NCI-H187 treated with DMSO at 0.1 percent for 48 hours (cell line): ENCODE results near the gene TSC22D4.
"Not testable (repeated sequence)": the region's sequence is repeated elsewhere in the genome, so short reads cannot be mapped to it uniquely, and the experiment has no call there.

Experiments used
- DNase-seq: peaks from one replicate; lab custom pipeline; 2025; lab: John Stamatoyannopoulos, UW

The TSC22D4 gene

DNA sequence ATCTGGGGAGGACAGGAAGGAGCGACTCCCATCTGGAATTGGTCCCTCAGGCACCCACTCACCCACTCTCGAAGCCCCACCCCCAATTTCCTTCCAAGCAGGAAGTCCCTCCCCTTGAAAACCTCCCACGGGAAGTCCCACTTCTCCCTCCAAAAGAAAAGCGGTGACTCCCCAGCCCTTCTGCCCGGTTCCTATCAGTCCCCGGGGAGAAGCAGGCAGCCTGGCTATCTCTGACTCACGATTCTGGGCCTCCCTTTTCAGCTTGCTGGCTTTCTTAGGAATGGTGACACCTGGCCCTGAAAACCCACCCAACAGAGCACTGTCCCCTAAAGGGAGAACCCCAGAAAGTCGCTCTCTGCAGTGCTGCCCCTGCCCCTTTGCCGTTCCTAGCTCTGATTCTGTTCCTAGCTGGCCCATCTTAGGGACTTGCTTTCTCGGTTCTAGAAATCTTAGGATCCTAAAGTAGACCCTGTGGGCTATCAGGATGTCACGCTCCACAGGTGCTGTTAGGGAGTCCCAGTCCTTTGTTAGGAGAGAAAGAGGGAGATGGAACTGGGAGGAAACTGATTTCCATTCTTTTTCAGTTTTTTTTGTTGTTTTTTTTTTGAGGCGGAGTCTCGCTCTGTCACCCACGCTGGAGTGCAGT lies 6.0 kb downstream of the TSC22D4 start:
- DNase-seq: no peak

GRCh38 chr7:100472121-100472851 lies 6.7 kb downstream of the TSC22D4 start:
- no peak for DNase-seq

DNA sequence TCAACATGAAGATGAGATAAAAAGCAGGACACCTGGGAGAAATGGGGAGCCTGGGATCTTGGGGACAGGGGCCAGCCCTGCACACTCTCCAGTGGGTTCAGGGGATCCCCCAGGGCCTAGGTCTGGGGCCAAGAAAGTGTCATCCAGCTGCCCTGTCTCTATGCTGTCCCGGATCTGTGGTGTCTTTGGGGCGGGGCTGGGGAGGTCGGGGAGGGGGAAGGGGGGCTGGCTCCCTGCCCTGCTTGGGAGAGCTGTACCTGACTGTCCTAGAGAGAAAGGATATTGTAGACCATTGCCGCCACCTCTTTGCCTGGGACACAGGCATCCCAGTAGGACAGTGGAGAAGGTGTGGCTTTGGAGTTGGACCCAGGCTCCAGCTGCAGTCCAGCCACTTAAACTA lies 8.0 kb downstream of the TSC22D4 start:
- DNase-seq: no peak

- peak; percentile 29 for DNase-seq
Measured at GRCh38 chr7:100469227-100470044, 9.6 kb downstream of the TSC22D4 start.

DNA sequence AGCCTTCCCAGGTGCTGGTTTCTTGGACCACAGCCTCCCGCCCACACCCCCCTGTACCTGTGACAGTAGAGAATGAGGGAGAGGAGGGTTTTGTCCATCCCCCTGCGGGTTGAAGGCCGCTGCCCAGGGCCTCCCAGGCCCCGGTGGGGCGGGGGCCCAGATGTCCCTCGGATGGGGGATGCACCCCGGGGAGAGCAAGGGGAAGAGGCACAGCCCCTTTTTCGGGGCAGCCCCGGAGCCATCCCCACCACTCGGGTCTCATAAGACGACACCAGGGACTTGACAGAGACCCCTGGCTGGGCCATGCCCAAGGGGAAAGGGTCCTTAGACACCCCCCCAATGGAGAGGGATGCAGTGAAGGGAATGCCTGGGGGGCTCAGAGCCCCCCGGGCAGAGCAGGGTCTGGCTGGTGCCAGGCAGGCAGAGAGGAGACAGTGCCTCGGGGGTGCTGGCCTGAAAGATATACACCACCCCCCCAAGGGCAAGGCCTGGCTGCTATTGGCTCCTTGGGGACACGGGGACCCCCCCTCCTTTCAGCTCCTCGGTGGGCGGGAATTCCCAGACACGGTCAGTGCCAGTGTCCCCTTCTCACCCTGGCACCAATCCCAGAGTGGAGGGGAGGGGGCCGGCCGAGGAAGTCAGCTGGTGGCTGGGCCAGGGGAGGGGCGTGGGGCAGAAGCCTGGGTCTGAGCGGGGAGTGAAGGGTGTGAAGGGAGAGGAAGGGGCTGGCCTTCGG lies 11.2 kb downstream of the TSC22D4 start:
- no peak for DNase-seq

GRCh38 chr7:100466653-100467605 lies 12.1 kb downstream of the TSC22D4 start:
- DNase-seq: no peak

DNA sequence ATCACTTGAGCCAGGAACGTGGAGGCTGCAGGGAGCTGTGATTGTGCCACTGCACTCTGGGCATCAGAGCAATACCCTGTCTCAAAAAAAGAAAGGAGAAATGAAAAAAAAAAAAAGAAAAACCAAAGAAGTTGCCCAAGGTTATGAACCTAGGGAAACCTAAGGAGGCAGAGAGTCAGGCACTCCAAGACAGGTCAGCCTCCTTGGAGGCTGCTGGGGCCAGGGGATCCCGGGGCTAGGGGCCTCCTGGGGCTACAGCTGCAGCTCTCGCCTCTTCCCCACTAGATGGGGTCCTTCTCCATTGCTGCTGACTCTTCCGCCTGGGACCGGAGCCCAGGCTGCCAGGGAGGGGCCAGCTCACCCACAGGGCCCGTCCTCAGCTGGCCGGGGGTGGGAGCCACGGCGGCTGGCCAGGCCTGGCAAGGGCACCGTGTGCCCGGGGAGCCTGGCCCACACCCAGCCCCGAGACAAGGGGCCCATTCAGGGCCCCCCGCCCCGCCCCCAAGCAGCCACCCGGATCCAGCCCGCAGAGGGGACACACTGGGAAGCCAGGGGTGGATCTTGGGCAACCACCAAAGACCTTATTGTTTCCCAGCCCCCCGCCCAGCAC lies 13.2 kb downstream of the TSC22D4 start:
- no peak for DNase-seq

GRCh38 chr7:100465299-100465698 lies 13.7 kb downstream of the TSC22D4 start:
- no peak for DNase-seq

GRCh38 chr7:100464791-100465190 lies 14.2 kb downstream of the TSC22D4 start:
- no peak for DNase-seq

- no peak for DNase-seq
Measured at GRCh38 chr7:100464210-100464660, 14.8 kb downstream of the TSC22D4 start, which contains the start of gene SPACDR. TSS of gene SPACDR (minus strand) at chr7:100464260. CDS start at chr7:100464025, 235 bp downstream.

DNA sequence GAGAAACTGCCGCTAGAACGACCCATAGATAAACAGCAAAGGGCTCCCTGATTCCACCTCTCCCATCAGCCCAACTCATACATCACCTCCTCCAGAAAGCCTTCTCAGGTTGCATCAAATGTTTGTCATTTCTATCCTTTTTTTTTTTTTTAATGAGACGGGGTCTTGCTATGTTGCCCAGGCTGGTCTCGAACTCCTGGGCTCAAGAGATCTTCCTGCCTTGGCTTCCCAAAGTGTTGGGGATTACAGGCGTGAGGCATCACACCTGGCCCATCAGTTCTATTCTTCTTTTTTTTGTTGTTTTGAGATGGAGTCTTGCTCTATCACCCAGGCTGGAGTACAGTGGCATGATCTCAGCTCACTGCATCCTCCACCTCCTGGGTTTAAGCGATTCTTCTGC lies 22.0 kb downstream of the TSC22D4 start:
- no peak for DNase-seq

DNA sequence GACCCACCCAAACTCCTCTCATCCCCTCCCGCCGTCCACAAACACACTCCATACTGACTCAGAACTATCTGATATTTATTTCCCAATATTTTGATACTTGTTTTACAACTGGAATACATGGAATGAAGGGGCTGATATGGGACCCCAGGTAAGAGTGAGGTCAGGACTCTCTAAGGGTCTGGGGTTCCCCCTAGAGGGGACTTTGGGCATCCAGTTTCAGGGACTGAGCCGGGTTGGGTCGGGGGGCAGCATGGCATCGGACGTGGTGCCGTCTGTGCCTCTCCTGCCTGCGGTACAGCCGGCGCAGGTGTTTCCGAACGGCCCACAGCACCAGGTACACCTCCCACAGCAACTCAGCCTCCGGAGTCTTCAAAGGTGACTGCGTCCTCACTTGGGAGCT lies 22.5 kb downstream of the TSC22D4 start:
- DNase-seq: no peak

GRCh38 chr7:100455206-100455605 lies 23.8 kb downstream of the TSC22D4 start:
- DNase-seq: no peak

DNA sequence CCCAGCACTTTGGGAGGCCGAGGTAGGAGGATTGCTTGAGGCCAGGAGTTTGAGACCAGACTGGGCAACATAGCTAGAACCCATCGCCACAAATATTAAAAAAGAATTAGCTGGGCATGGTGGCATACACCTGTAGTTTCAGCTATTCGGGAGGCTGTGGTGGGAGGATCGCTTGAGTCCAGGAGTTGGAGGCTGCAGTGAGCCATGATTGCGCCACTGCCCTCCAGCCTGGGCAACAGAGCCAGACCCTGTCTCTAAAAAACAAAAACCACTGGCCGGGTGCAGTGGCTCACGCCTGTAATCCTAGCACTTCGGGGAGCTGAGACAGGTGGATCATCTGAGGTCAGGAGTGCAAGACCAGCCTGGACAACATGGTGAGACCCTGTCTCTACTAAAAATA lies 25.2 kb downstream of the TSC22D4 start:
- not testable (repeated sequence) for DNase-seq

GRCh38 chr7:100452513-100452912 lies 26.5 kb downstream of the TSC22D4 start:
- DNase-seq: no peak

DNA sequence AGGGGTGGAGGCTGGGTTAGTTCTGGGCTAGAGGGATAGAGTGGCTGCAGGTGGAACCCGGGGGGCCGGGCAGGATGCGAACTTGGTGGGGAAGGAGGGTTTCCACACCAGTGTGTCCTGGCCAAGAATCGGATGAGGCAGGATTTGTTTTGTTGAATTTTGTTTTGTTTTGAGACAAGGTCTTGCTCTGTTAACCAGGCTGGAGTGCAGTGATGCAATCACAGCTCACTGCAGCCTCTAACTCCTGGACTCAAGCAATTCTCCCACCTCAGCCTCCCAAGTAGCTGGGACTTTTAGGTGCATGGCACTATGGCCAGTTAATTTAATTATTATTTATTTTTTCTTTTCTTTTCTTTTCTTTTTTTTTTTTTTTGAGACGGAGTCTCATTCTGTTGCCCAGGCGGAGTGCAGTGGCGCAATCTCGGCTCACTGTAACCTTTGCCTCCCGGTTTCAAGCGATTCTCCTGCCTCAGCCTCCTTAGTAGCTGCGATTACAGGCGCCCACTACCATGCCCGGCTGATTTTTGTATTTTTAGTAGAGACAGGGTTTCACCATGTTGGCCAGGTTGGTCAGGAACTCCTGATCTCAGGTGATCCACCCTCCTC lies 29.7 kb downstream of the TSC22D4 start:
- no peak for DNase-seq

DNA sequence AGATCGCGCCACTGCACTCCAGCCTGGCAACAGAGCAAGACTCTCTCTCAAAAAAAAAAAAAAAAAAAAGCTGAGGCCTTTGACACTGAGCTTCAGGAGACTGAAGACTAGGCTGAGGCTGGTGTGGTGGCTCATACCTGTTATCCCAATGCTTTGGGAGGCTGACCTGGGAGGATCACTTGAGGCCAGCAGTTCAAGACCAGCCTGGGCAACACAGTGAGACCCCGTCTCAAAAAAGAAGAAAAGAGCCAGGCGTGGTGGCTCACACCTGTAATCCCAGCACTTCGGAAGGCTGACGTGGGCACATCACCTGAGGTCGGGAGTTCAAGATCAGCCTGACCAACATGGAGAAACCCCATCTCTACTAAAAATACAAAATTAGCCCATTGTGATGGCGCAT lies 31.7 kb downstream of the TSC22D4 start:
- DNase-seq: not testable (repeated sequence)

GRCh38 chr7:100446040-100446439 lies 33.0 kb downstream of the TSC22D4 start:
- no peak for DNase-seq

- DNase-seq: no peak
Measured at GRCh38 chr7:100444311-100445278, 34.4 kb downstream of the TSC22D4 start.
